Erythroblast (primary cell): ENCODE measurements around the gene CP.

ENCODE experiments used
- GATA1 ChIP-seq: IDR thresholded peaks from 2 replicates; pipeline ENCODE4 v1.6.1; 2011; ENCODE audit warnings: low read depth, mild to moderate bottlenecking, control low read depth, low read length, moderate library complexity
- POLR2A ChIP-seq: IDR thresholded peaks from 2 replicates; pipeline ENCODE4 v1.6.1; 2011; ENCODE audit warnings: mild to moderate bottlenecking, low read length

DNA sequence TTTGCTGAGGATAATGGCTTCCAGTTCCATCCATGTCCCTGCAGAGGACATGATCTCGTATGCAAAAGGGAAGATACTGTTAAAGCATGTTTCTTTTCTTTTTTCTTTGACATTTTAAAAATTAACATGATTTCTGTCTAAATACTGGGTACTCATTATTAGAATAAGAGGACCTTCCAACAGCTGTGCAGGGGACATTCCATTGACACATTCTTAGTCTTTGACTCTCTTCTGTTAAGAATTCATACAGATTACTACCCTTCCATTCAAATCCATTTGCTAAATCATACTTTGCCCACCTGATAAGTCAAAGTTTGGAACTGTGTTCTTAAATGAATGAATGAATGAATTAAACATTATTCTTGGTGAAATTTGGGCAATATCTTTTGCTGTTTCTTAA is 5.1 kb upstream of the CP start:
- no peak for TF ChIP-seq POLR2A
- TF ChIP-seq GATA1 = no peak
